GM19455 (cell line): ENCODE results near the gene FXR2.

Experiments used
- ATAC-seq: cut with Tn5 transposase; IDR thresholded peaks from one replicate; pipeline ENCODE4 v1.9.1; 2021; ENCODE audit not compliant: unreplicated experiment

Gene FXR2

DNA sequence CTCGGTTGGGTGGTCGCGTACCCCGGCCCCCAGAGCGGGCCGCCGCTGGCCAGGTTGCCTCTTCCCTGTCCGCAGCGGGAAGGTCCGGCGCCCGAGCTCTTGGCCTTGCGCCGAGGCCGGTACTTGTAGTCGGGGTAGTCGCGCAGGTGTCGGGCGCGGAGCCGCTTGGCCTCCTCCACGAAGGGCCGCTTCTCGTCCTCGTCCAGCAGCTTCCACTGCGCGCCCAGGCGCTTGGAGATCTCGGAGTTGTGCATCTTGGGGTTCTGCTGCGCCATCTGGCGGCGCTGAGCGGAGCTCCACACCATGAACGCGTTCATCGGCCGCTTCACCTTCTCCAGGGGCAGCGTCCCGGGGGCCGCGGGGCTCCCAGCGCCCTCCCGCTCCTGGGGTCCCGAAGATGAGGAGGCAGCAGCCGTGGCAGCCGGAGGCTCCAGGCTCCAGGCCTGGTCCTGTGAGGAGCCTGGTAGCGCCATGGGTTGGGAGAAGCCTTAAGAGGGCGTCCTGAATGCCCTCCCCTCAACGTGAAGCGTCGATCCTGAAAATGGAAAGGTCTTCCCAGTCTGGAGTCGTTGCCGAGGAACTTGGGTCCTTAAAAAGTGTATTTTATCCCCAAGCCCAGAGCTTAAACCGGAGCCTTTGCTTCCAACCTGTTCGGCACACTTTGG is 25.4 kb downstream of the FXR2 start:
- ATAC-seq = no peak

DNA sequence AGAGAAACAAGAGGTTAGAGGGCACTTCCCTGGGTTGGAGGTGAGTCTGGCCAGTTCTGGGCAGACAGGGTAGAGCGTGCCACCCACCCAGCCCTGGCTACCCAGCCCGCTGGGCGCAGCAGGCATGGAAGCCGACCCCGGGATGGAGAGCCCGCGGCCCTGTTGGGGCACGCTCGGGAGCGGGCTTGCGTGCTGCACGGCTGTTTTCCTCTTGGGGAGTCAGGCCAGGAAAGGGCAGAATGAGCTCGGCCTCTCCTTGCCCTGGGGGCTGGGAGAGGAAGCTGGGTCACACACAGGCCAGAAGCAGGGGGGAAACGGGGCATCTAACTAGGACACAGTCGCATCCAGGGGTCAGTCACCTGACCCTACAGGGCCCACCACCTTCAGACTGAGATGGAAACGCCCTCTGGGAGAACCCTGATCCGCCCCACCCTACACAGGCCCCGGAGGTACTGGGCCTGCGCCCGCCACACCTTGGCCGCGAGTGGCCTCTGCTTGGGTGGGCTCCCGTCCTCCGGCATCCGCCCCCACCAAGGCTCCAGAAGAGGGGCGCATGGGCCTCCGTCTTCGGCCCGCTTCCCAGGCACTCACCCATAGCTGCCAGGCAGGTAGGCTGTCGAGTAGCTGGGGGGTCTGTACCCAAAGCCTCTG is 26.0 kb downstream of the FXR2 start:
- no peak for ATAC-seq

DNA sequence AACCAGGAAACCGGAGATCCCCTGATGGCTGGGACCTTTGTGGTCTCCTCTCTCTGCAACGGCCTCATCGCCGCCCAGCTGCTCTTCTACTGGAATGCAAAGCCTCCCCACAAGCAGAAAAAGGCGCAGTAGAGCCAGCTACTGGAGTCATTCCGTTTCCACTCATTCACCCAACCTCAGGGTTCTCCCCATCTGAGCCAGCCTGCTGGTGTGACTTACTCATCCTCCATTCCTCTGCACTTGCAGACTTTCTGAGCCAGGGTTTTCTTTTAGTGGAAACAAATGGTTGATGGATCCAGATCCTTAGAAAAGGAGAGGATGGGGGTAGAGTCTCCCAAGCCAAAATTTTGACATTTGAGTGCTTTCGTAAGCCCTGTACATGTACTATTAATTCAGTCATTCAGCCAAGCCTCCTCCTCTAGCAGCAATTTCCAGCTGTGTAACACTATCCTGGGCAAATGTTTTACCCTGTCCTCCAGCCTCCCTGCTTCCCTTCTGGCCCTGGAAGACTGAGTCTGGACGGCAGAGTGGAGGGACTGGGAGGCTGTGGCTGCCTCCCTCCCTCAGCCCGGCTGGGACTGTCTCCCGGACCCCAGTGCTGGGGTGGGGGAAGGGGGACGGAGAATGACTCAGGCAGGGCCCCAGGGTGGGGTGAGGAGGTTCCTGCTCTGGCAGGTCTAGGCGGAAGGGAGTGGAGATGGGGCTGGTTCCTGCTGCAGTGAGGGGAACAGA is 27.1 kb downstream of the FXR2 start:
- ATAC-seq = no peak

DNA sequence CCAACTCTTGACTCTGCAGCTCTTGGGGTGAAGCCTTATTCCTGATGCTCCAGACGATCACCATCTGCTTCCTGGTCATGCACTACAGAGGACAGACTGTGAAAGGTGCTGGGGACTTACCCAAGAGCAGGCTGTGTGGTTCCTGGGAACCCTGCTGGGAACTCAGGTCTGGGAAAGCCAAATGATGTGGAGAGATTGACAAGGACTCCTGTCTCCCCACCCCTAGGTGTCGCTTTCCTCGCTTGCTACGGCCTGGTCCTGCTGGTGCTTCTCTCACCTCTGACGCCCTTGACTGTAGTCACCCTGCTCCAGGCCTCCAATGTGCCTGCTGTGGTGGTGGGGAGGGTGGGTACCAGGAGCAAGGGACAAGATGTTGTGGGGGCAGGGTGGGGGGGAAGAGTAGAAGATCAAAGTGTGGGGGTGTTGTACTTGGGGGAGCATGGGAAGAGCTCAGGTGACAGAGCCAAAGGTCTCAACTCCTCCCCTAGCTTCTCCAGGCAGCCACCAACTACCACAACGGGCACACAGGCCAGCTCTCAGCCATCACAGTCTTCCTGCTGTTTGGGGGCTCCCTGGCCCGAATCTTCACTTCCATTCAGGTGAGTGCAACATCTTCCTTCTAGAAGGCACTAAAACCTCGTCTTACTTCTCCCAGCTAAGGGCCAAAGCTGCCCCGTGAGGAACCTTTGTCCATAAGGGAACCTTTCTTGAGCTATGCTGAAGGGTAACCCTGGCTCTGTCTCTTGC is 27.9 kb downstream of the FXR2 start:
- no peak for ATAC-seq

DNA sequence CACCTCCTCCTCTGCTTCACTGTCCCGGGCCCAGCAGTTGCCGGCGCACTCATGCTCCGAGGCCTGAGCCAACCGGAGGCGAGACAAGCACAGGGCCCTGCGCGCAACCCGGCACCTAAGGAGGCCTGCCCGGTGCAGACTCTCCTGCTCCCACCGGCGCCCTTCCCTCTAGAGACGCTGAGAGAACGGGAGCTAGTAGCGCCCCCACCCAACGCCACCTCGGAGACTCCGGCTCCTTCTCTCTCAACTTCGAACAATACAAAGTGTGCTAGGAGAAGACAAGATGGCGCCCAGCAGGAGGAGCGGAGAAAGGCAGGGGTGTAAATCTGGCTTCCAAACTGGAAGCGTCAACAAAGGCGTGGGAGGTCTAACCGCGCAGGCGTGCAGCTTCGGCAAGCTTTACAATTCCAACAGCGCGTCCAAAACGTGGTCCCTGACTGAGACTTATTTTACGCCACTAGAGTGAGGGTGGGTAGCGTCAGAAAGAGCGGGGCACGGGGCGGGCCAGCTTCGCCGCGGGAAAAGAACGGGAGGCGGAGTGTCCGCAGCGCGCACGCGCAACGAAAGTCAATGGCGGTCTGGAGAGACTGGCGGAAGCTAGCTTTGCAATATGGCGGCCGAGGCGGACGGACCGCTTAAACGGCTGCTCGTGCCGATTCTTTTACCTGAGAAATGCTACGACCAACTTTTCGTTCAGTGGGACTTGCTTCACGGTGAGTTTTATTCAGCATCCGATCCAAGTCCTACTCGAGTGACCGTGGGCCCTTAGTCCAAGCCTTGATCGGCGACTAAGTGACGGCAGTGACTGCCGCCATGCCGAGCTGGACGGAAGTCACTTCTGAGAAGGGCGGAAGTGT is 31.2 kb downstream of the FXR2 start, which contains the start of gene MPDU1:
Gene MPDU1, plus strand, starts transcription at position 600 of the 857 bp plus-strand sequence. Its CDS starts 11 bp downstream, at position 611.
- ATAC-seq = peak; percentile 75

DNA sequence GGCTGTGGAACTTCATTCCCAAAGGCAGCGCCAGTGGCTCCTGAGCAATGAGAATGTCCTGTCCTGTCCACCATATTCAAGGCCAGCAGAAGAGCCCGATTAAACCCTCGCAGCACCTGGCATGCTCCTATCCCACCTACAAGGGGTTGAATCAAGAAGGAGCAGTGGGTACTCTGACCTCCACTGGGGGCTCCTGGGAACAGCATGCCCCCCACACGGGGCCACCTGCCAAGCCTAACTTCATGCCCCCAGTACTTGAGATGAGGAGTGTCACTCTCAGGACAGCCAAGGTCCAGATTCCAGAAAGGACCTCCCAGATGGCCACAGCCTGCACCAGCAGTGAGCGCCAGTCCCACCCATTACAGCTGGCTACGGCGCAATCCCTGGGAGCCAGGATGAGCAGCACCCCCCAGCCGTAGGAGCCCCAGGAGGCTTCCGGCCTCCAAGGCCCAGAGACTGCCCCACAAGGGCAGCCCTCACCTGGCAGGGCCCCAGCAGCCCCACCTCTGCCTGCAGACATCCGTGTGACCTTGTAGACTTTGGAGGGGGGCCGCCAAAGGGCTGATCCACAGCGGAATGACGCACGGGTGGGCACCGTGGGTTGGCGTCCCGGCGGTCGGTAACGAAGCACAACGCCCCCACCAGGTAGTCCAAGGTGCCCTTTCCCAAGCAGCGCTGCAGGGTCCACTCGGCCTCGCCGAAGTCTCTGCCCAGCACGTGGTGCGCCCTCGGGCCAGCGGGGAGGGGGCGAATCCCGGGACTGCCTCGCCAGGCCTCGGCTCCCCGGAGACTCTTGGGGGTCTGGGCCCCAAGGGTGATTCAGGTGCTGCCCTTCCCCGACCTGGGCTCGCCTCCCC is 32.1 kb downstream of the FXR2 start:
- ATAC-seq = no peak

DNA sequence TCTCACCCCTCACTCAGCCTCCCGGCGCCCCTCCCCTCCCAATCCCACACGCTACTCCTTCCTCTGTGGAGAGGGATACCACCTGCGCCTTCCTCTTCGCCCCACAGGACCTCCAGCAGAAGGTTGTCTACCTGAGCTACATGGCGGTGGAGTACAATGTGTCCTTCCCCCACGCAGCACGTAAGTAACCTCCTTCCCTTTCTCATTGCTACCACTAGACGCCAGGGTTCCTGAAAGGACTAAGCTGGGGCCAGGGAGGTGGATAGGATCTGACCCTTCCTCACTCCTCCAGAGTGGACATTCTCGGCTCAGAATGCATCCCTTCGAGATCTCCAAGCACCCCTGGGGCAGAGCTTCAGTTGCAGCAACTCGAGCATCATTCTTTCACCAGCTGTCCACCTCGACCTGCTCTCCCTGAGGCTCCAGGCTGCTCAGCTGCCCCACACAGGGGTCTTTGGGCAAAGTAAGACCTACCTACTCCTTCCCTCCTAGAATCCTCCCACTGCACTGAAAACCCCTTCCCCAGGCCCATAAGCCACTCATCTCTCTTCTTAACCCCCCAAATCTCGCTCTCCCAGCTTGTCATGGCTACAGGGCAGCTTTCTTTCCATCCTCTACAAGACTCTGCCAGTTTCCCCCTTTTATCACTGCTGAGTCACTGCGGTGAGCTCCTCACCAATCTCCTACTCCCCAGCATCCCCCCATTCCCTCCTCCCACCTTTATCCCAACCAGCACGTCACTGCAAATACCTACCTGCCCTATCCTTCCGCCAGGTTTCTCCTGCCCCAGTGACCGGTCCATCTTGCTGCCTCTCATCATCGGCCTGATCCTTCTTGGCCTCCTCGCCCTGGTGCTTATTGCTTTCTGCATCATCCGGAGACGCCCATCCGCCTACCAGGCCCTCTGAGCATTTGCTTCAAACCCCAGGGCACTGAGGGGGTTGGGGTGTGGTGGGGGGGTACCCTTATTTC is 33.8 kb downstream of the FXR2 start:
- no peak for ATAC-seq

DNA sequence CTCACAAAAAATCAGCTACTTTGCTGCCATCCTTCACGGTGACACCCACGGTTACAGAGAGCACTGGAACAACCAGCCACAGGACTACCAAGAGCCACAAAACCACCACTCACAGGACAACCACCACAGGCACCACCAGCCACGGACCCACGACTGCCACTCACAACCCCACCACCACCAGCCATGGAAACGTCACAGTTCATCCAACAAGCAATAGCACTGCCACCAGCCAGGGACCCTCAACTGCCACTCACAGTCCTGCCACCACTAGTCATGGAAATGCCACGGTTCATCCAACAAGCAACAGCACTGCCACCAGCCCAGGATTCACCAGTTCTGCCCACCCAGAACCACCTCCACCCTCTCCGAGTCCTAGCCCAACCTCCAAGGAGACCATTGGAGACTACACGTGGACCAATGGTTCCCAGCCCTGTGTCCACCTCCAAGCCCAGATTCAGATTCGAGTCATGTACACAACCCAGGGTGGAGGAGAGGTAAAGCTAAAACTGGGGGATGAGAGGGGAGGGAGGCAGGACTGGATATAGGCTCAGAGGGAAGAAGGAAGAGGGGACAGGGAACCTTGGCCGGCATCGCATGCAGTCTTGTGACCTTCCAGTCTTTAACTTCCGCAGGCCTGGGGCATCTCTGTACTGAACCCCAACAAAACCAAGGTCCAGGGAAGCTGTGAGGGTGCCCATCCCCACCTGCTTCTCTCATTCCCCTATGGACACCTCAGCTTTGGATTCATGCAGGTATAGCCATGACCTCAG is 34.7 kb downstream of the FXR2 start:
- no peak for ATAC-seq

DNA sequence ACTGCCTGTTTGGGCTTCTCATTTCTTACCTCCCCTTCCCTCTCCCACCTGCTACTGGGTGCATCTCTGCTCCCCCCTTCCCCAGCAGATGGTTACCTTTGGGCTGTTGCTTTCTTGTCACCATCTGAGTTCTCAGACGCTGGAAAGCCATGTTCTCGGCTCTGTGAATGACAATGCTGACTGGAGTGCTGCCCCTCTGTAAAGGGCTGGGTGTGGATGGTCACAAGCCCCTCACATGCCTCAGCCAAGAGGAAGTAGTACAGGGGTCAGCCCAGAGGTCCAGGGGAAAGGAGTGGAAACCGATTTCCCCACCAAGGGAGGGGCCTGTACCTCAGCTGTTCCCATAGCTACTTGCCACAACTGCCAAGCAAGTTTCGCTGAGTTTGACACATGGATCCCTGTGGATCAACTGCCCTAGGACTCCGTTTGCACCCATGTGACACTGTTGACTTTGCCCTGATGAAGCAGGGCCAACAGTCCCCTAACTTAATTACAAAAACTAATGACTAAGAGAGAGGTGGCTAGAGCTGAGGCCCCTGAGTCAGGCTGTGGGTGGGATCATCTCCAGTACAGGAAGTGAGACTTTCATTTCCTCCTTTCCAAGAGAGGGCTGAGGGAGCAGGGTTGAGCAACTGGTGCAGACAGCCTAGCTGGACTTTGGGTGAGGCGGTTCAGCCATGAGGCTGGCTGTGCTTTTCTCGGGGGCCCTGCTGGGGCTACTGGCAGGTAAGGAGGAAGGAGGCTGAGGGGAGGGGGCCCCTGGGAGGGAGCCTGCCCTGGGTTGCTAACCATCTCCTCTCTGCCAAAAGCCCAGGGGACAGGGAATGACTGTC is 35.5 kb downstream of the FXR2 start, which contains the start of gene CD68:
Gene CD68, plus strand, starts transcription at position 638 of the 833 bp plus-strand sequence. Its CDS starts 40 bp downstream, at position 678.
- peak; percentile 32 for ATAC-seq

DNA sequence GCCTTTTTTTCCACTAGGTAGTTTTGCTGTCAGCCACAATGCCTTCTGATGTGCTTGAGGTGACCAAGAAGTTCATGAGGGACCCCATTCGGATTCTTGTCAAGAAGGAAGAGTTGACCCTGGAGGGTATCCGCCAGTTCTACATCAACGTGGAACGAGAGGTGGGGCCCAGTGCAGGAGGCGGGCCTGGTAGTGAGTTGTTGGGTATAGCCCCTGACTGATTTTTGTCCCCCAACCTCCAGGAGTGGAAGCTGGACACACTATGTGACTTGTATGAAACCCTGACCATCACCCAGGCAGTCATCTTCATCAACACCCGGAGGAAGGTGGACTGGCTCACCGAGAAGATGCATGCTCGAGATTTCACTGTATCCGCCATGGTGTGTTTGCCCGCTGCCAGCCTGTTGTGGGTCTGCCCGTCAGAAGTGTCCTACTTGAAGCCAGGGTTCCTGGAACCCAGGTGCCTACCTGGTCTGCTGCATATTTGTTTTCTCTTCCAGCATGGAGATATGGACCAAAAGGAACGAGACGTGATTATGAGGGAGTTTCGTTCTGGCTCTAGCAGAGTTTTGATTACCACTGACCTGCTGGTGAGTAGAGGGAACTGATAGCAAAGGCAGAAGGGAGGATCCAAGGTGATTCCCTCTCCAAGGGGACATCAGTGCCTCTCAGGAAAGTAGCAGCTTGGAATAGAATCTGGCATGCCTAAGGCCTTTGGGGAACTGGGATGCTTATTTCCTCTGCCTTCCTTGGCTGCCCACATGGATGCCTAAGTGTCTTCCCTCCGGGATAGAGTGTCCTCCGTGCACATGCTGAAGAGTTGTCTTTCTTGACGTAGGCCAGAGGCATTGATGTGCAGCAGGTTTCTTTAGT is 37.1 kb downstream of the FXR2 start:
- no peak for ATAC-seq

DNA sequence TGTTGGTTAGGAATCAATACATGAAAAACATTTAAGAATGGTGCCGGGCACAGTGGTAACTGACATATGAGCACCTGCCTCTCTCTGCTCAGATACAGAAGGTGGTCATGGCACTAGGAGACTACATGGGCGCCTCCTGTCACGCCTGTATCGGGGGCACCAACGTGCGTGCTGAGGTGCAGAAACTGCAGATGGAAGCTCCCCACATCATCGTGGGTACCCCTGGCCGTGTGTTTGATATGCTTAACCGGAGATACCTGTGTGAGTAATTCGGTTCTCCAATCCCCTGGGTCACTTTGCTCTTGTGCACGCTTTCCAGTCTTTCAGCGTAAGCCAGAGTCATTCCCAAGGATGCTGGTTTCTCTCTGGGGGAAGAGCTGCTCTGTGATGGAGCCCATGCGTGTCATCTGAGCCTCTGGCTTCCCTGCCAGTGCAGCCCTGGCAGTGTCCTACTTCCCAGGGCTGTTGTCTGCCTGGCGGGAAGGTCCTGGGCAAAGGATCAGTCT is 38.2 kb downstream of the FXR2 start:
- no peak for ATAC-seq

DNA sequence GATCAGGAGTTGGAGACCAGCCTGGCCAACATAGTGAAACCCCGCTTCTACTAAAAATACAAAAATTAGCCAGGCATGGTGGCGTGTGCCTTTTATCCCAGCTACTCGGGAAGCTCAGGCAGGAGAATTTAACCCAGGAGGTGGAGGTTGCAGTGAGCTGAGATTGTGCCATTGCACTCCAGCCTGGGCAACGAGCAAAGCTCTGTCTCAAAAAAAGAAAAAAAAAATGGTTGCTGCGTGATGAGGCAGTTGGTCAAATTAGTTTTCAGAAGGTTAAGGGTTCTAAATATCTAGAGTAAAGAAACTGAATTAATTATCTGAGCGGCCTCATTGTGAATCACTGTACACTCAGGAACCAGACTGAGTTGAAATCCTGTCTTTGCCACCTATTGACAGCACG is 38.7 kb downstream of the FXR2 start:
- no peak for ATAC-seq

DNA sequence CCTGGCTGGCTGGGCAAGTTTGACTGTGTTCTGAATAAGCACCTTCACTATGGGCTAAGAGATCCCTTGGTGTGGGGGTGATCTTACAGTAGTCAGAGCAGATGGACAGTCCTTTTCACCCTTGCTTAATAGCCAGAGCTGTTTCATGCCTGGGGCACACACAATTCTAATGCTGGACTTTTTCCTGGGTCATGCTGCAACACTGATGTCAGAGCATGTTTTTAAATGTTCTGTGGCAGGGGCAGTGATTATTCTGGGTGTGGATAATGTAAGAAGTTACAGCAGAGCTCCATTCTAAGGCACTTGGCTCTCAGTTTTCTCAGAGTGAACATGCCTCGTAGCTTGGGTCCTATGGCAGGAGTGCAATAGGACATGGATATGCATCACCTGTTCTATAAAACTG is 39.2 kb downstream of the FXR2 start:
- ATAC-seq = no peak

DNA sequence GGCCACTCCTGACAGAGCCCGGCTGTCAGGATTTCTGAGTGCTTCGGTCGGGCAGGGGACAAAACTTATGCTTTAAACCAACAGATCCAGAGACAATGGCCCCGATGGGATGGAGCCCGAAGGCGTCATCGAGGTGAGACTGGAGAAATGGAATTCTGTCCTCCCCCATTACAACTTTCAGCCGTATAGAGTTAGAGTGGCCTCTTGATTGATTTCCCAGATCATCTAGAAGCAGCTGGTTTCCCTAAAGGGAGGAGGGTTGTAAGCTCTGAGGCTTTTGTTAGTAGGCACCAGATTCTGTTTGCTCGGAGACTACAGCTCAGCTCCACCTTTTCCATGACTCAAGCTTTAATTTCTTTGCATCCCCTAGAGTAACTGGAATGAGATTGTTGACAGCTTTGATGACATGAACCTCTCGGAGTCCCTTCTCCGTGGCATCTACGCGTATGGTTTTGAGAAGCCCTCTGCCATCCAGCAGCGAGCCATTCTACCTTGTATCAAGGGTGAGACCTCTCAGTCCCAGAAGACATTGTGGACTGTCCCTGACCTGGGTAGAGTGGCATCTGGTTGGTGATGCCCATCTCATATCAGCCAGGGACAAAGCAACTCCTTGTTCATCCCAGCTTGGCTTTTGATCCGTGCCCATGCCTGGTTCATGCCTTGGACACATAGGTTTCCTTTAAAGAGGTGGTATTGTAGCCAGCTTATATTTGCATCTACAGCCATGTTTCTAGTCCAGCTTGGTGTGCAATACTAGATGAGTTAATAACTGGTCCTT is 40.3 kb downstream of the FXR2 start:
- ATAC-seq = no peak
